ENCODE results near the gene ANKRD49.

GRCh38 chr11:94449437-94449836 lies 44.3 kb upstream of the ANKRD49 start:
- TF ChIP-seq CTCF (IDR thresholded peaks at IDR 0.05; ENCODE audit: low read depth, low read length) = no peak
- no peak for TF ChIP-seq POLR2A (IDR thresholded peaks at IDR 0.05; ENCODE audit: extremely low read depth, insufficient read length)
- no peak for TF ChIP-seq MAX (IDR thresholded peaks at IDR 0.05; ENCODE audit: low read depth, low read length)
